NCI-H748 (cell line): Measurements from ENCODE around the gene TTC33.

ENCODE experiments used
- DNase-seq: peaks from one replicate; lab custom pipeline; 2025; ENCODE audit not compliant: unreplicated experiment; lab: John Stamatoyannopoulos, UW

TTC33 gene

GRCh38 chr5:40547557-40547956, 208.2 kb downstream of the TTC33 start:
- DNase-seq, result no peak

GRCh38 chr5:40540301-40540700, 215.5 kb downstream of the TTC33 start:
- DNase-seq, result no peak

- DNase-seq, result peak; percentile 70
These were observed 231.1 kb downstream of the TTC33 start for GRCh38 chr5:40524677-40525076.

DNA sequence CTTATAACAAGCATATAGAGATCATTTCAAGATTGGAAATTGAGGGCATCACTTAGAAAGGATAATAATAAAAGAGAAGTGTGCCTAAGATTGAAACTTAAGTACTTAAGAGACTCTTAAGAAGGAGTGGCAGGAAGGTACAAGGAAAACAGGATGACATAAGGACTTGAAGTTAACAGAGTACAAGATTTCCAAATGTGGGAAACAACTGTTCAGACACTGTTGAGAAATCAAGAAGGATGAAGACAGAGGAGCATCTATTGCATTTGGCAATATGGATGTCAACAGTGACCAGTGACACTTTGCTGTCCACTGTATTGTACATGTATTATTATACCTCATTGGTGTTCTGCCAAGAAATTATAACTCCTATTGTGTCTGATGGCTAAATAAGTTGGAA, 233.8 kb downstream of the TTC33 start:
- DNase-seq, result no peak

GRCh38 chr5:40521108-40521785, 234.5 kb downstream of the TTC33 start:
- peak; percentile 97 for DNase-seq

DNA sequence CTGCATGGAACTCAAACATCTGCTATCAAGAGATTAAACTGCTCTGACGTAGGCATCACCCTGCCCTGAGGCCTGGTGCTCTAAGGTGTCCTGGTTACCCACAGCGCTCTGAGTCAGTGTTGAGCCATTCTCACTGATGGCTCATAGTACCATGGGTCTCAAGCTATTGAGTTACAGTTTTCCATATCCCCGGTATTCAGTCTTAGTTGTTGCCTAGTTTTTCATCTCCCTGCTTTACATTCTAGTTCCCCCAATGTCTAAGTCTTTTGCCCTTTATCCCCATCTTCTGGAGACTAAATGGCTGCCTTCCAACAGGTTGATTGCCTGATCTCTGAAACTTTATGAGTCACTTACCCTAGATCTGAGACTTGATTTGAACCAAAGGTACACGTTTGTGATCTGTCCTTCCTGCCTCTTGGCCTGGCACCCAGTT, 237.3 kb downstream of the TTC33 start:
- DNase-seq, result no peak

DNA sequence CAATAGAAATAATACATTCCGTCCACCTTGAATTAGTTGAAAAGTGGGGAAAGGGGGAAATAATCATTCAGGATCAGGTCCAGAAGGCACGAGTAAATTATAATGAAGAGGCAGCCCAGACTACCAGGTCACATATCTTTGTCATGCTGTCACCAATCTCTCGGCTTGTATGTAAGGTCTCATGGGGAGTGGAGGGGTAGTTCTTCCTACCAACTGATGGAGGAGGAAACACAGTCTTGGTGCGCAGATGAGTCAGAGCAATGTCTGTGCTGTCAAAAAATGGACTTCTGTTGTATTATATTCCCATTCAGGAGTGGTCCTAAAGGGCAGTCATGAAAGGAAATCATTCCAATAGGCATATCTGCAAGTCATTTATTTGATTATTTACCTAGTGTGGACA, 240.3 kb downstream of the TTC33 start:
- DNase-seq, result no peak

DNA sequence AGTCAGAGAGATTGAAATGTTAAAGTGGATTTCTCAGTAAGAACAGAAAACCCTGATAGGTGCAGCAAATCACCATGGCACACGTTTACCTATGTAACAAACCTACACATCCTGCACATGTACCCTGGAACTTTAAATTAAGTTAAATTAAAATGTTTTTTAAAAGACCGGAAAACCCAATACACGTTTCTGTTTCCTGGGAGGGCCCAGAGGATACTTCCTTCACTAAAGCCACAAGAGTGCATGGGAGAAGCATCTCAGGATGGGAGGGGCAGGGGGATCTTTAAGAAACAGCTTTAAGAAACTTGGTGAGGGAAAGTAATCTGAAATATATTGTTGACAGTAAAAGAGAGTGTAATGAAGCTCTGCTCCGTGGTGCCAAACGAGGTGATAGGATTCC, 240.8 kb downstream of the TTC33 start:
- no peak for DNase-seq

GRCh38 chr5:40511801-40512200, 244.0 kb downstream of the TTC33 start:
- no peak for DNase-seq

DNA sequence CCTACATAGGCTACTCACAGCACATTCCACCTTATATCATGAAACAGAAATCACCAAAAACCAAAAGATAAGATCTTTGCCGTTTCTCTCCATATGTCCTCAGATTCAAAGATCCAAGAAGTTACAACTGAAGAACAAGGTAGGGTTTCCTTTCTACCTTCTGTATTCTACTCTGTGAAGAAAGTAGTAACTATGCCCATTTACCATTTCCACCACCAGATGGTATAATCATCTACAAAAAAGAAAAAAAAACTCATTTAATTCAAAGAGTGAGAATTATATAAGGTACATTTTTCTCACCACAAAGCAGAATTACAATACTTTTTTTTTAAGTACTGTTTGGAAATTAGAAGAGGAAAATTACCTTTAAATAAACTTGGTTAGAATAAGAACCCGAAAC, 248.7 kb downstream of the TTC33 start:
- DNase-seq, result no peak

GRCh38 chr5:40505031-40505430, 250.7 kb downstream of the TTC33 start:
- DNase-seq, result peak; percentile 38

DNA sequence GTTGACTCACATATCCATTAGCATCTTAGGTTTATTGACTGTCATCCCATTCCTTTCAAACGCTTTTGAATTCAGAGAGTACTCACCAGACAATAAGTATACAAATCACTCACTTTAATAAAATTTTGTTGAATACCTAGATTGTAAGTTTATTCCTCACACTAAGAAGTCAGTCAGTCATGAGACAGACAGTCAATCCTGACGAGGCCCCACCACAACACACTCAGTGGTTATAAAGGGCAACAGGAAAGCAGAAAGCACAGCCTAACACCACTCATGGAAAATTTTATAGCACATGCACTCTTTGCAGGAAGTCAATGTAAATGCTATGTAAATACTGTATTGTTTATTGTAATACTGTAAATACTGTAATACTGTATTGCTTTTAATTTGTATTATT, 252.3 kb downstream of the TTC33 start:
- no peak for DNase-seq

- DNase-seq, result no peak
These were observed 253.0 kb downstream of the TTC33 start for GRCh38 chr5:40502736-40503135.

GRCh38 chr5:40501711-40502444, 253.9 kb downstream of the TTC33 start:
- DNase-seq, result no peak

DNA sequence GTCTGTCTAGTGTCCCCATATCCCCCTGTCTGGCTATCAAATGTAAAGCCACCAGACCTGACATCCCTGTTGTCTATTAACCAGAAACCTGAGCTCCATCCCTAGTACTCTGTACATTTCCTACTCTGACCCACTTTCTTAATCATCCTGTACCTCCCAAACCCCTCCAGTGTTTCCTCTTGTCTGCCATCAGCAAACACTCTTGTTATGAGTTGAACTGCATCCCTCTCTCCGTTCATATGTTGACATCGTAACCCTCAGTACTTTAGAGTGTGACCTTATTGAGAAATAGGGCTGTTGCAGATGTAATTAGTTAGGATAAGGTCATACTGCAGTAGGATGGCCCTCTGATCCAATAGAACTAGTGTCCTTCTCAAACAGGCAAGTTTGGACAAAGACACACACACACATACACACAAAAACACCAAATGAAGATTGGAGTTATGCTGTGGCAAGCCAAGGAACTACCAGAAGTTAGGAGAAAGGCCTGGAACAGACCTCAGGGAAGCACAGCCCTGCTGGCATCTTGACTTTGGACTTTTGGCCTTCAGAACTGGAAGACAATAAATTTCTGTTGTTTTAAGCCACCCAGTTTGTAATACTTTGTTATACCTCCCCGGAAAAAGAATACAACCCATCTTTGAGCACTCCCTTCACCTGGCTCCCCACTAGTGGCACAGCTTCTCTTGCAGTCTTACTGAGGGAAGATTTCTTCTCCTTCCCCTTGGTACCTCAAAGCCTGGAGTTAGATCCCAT, 256.1 kb downstream of the TTC33 start:
- DNase-seq, result no peak

GRCh38 chr5:40499007-40499406, 256.8 kb downstream of the TTC33 start:
- DNase-seq, result no peak

- DNase-seq, result no peak
These were observed 258.2 kb downstream of the TTC33 start for GRCh38 chr5:40497573-40497972.

GRCh38 chr5:40495237-40495635, 260.5 kb downstream of the TTC33 start:
- DNase-seq, result no peak

DNA sequence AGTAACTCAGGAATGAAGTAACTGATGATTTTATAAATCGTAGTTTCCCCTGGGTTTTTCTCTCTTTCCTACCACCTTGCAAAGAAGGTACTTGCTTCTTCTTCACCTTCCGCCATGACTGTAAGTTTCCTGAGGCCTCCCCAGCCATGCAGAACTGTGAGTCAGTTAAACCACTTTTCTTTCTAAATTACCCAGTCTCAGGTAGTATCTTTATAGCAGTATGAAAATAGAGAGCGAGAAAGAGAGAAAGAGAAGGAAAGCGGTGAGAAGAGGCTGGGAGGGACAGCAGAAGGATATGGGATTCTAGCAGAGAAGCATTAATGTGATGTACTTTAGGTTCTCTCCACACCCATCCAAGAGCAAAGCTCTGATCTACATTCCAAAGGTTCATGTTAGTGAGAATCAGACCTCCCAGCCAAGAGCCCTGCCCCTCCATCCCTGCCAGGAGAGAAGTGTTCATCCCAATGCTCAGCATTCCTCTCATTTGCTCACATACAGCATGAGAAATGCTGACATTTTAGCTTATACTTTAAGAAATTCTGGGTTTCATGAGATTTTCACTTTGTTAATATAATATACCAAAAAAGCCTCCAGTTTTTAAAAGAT, 261.0 kb downstream of the TTC33 start:
- DNase-seq, result no peak

DNA sequence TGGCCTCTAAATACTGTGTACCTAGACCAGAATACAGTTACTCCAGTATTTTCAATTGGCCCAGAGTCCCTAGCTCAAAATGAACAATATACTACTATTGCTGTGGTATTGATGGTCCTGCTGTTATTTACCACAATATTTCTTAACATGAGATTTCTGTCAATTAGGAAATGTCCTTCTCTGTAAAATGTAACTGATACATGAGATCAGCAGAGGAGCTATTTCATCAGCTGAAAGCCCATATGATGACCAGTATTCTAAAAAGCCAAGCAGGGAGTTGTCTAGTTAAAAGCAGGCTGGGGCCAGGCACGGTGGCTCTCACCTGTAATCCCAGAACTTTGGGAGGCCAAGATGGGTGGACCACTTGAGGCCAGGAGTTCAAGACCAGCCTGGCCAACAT, 263.7 kb downstream of the TTC33 start:
- DNase-seq, result no peak

DNA sequence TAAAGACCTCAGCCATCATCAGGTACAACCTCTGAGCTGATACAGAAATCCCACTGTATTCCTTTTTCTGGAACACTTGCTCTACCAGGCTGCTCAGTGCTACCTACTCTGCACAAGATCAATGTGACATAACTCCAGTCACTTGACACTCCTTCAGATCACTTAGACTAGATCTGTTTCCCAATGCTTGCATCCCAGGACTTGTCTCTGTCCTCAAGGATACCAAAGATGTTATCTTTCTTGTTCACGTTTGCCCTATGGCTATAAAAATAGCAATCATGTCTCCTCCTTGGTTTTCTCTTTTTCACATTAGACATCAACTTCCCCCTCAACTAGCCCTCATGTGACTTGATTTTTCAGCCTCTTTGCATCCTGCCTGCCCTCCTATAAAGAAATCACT, 264.1 kb downstream of the TTC33 start:
- no peak for DNase-seq
